ENCODE measurements around the gene UMODL1. TPM values are rescaled to one million over a fixed set of nuclear protein-coding genes. Genes with fewer than 3 reads are reported as not detected.

UMODL1 gene
- total and polyA plus RNA-seq, 9 donors, result 0.01 to 2.2 (median 0.24) TPM; not detected in 5

GRCh38 chr21:42191696-42192595, 120.8 kb downstream of the UMODL1 start:
- Histone ChIP-seq H3K4me1 (ENCODE audit: insufficient read depth) (no peaks in the 10 kb centered on the region), H3K4me3 (no peak overlapping the region), H3K27ac (no peak overlapping the region), H3K27me3 (no peaks in the 10 kb centered on the region), H3K9me3 (no peaks in the 10 kb centered on the region), H3K36me3 (no peaks in the 10 kb centered on the region)
- intact Hi-C loops (cut with DNase I), result no loop called here
- no peak for DNase-seq
- 61 to 72% (median 63%) methylated on average over 21 of the region's 21 CpGs for WGBS, 3 donors
- TF ChIP-seq CTCF (IDR thresholded peaks at IDR 0.05), result no peak
- no peak for TF ChIP-seq POLR2A (IDR thresholded peaks at IDR 0.05)
- no peak for TF ChIP-seq EP300 (IDR thresholded peaks at IDR 0.05)

Other genes starting within 250 kb of the UMODL1 start
- gene PRDM15, start 192.0 kb upstream of the UMODL1 start, total RNA-seq, result 10 to 100 TPM in 1 of 7 donors, 1 to 10 TPM in 6; 5.2 to 10.9 (median 6.0) TPM
- 1 to 10 TPM; 2.0 to 2.2 TPM for gene PRDM15, start 192.0 kb upstream of the UMODL1 start, polyA plus RNA-seq
- gene C2CD2, start 117.3 kb upstream of the UMODL1 start, total RNA-seq, result 10 to 100 TPM; 24.2 to 58.6 (median 37.4) TPM
- 10 to 100 TPM; 18.9 to 61.5 TPM for gene C2CD2, start 117.3 kb upstream of the UMODL1 start, polyA plus RNA-seq
- 10 to 100 TPM; 18.7 to 41.4 (median 23.4) TPM for gene ZBTB21, start 61.0 kb upstream of the UMODL1 start, total RNA-seq
- 1 to 10 TPM; 4.1 to 6.2 TPM for gene ZBTB21, start 61.0 kb upstream of the UMODL1 start, polyA plus RNA-seq
- 10 to 100 TPM in 1 of 7 donors, 1 to 10 TPM in 6; 4.3 to 14.9 (median 5.8) TPM for gene ABCG1, start 147.8 kb downstream of the UMODL1 start, total RNA-seq
- gene ABCG1, start 147.8 kb downstream of the UMODL1 start, polyA plus RNA-seq, result 1 to 10 TPM; 5.8 to 8.2 TPM
- gene TFF3, start 244.1 kb downstream of the UMODL1 start, total RNA-seq, result 100 to 1,000 TPM in 1 of 7 donors, 10 to 100 TPM in 2, 1 to 10 TPM in 3, not detected in 1; 1.9 to 131 (median 11.0) TPM
- 10 to 100 TPM in 1 of 2 donors, 1 to 10 TPM in 1; 1.3 to 17.1 TPM for gene TFF3, start 244.1 kb downstream of the UMODL1 start, polyA plus RNA-seq

Measured in ovary (tissue), 9 donors.